Esophagus squamous epithelium (tissue), 4 donors: Measurements from ENCODE around the gene WDR19.

ENCODE experiments used
- CTCF ChIP-seq, 6 experiments: fragments of 450-650 bp in 4 of 6; fragments of 200-600 bp in 2 of 6; sonication (generic) in 2 of 6; IDR thresholded peaks; one replicate each; pipeline ENCODE4 v1.5.1; 2016 to 2019; ENCODE audit warnings: antibody characterized with exemption in 6 of 6, mild to moderate bottlenecking in 4 of 6, moderate library complexity in 4 of 6
- POLR2A ChIP-seq, 4 donors: fragments of 450-650 bp; IDR thresholded peaks; one replicate each; pipeline ENCODE4 v1.6.1; 2017; ENCODE audit warnings: antibody characterized with exemption in 4 of 4, mild to moderate bottlenecking in 4 of 4, moderate library complexity in 3 of 4

GRCh38 chr4:39320381-39321115, 138.2 kb downstream of the WDR19 start:
- TF ChIP-seq CTCF (IDR thresholded peaks at IDR 0.05) (no peak), POLR2A (IDR thresholded peaks at IDR 0.05) (no peak)
